NCI-H2227 treated with DMSO at 0.1 percent for 48 hours (cell line): ENCODE data around the gene SMPDL3B.
"Not testable (repeated sequence)": the region's sequence is repeated elsewhere in the genome, so short reads cannot be mapped to it uniquely, and the experiment has no call there.

Experiments used
- DNase-seq: peaks from one replicate; lab custom pipeline; 2025; lab: John Stamatoyannopoulos, UW

Gene SMPDL3B

DNA sequence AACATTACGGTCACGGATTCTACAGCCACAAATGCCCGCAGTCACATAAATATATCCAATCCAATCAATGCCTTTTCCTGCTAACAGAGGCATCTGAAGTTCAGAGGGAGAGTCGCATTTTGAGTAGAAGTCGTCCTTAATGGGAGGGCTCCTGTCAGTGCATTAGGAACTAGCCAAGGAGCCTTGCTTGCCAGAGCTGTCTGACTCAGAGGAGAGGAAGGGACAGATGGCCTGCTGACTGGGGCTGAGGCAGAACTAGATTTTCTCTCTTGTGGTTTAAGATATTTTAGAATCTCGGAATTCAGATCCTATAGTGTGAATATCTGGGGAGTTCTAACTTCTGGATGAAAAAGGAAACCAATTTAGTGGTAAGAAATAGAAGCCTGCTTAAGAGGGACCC, 35.6 kb downstream of the SMPDL3B start:
- DNase-seq, result no peak

DNA sequence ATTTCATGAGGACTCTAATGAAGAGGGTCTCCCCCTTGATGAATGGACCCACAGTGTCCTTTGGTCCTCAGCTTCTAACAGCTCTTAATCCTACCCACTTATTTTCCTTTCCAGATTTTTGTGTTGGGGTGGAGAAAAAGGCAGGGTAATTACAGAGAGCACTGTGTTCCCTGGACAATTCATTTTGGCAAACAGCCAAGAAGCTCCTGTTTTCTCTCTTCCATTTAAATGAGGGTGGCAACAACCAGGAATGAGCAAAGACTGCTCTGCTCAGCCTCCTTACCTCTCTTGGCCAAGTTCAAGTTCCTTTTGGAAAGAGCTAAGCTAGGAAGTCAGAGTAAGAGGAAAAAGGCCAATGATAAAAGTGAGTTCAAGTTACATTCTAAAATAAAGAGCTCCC, 36.9 kb downstream of the SMPDL3B start:
- peak; percentile 98 for DNase-seq

DNA sequence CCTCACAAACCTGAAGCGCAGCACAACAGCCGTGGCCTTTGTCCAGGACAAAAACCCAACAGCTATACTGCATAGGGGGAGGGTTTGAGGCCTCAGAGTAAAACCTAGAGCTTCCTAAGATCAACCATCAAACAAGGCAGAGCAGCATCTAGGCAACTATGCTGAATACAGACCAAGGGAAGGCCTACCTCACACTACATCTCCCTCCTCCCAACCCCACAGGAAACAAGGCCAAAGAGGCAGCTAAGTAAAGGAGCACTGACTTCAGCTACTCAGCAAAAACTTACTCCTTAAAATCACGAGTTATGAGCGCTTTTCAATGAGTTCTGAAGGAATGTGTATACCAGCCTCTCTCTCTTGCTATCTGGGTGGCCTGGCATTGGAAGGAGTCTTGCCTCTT, 37.3 kb downstream of the SMPDL3B start:
- no peak for DNase-seq

DNA sequence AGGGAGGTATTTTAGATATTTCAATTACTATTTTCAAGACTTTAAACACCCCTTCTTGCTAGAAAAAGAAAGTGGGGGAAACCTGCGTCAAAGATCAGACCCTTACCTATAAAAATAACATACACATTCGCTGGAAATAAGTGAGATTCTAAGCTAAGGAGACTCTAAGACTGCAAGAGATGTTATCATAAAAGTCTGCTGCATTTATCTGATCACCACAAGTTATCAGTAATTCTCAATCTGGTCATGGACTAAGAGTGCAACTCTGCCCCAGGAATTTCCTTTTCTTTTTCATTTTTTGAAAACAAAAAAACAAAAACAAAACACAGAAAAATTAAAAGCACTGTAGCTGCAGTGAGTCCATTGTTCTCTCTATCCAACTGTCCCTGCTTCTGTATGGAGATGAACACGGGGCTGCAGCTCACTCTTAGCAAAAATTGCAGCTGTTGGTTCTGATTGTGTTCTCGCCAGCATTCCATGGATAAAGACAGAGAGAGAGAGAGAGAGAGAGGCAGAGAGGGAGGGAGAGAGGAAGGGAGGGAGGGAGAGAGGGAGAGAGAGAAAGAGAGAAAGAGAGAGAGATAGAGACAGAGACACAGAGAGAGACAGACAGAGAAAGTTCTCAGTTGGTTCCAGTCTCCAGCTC, 39.1 kb downstream of the SMPDL3B start:
- no peak for DNase-seq

DNA sequence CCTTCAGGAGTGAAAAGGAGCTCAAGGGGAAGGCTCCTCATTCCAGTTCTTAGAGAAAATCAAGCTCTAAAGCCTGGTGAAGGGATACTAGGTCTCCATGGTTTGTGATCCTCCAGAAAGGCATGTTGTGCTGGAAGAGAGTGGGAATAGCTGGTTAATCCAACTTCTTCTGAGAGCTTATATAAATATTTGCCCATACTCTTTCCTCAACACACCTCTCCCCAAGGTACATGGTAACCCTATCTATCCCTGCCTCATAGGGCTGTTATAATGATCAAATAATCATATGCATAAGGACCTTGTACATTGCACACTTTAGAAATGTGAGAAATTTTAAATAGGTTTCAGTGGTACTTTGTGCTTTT, 39.6 kb downstream of the SMPDL3B start:
- no peak for DNase-seq

DNA sequence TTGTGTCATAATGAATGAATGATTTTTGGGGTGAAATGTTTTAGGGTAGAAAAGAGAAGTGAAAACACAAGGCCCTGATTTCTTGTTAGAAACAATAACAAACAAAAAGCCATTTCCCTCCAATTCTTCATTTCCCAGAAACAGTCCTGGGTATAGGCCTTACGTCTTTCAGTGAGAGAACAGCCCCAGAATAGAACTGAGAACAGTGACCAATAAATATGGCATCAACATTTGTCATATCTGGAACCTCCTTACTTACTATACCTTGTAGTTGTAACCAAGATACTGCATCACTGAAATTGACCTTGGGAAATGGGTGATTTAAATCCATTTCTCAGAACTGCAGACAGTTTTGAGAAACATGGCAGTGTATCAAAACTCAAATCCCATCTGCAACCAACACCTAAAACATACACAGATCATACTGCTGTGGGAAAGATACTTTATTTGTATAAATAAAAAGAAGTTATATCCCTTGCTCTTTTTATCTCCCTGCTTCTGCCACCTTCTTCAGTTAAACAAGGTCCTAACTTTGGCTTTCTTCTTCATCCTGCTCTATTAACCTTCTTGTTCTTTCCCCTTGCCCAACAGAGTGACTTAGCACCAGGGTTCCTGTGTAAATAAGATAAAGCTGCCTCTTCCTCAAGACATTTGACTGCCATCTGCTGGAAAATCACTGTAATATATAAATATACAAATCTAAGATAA, 44.5 kb downstream of the SMPDL3B start:
- peak; percentile 56 for DNase-seq

DNA sequence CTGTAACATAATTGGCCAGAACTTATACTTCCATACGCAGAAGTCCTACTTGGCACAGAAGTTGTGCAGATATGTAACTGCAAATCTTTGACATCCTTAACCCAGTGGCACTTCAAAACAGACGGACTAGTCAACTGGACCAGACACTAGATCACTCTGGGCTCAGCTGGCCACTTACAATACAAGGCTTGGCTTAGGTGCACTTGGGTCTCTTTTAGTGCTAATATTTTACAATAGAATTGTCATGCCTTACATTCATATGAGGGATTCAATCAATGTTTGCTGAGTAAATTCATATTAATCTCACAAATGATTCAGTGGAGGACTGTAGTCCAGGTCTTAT, 45.0 kb downstream of the SMPDL3B start:
- no peak for DNase-seq

DNA sequence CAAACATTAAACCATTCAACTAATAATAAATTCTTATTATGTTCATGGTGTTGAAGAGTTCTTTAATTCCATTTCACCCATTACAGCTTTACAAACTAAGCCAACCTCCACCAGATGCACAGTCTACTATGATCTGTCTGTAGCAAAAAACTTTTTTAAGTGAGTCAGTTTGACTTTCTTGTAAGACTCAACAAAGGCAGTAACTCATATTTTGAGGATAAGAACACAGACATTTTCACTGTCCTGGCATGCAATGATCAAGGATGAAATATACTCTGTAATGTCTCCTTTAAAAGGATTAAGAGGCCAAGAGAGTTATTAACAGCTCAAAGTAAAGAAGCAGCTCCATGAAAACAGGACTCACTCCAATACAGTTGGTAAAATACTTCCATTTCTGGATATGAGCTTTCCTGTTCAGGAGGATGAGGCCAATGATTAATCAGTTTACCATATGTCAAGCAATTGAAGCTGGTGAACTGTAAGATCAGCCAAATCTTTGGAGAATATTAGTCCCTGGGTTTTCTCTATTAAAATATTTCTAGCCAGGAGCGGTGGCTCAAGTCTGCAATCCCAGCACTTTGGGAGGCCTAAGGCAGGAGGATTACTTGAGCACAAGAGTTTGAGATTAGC, 45.5 kb downstream of the SMPDL3B start:
- DNase-seq, result no peak

DNA sequence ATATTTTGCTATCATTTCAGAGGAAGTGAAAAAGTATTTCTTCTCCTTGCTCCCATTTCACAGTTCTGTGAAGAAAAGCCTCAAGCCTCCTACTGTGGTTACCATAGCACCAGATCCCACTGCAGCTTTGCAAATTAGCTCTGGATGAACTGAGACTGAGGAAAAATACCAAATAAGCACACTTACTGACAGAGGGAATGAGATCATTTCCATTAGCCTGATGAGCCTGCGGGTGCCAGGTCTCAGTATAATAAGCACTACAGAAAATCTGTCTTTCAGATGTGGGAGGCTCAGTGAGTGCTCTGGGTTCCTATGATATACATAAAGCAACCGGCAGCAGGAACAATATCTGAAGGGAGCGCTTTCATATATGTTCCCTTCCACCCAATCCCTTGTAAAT, 46.3 kb downstream of the SMPDL3B start:
- DNase-seq, result no peak

DNA sequence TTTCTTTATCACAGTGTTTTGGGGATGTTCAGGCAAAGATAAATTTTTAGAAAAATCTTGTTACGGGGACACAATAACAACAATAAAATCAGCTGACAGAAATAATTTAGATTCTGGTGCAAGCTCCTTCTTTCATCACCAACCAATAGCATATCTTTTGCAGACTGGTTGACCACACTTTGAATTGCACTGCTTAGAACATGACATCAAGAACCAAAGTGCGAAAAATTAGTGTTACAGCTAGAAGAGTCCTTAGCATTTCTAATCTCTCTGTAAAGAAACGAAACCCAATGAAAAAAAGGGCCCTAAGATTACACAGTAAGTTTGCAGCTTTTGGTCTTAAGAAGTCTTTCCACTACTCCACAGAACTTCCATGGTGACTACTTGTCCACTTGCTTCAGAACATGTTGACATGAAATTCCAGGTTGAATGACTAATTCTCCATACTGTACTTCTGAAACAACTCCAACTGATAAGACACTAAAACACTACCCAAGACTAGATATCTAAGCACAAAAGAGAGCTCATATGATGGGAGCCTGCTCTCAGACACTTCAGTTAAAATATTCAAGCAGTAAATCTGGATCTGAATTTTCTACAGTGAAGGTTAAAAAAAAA, 56.2 kb downstream of the SMPDL3B start:
- no peak for DNase-seq

DNA sequence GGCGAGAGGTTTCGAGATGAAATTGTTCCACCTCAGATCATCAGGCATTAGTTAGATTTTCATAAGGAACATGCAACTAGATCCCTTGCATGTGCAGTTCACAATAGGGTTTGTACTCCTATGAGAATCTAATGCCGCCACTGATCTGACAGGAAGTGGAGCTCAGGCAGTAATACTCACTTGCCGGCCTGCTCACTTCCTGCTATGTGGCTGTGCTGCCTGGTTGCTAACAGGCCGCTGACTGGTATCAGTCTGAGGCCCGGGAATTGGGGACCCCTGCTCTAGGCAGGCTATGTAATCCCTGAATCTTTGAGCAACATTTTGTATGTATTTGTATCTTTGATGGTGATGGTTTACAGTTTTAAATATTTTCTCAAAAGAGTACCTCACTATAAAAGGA, 57.5 kb downstream of the SMPDL3B start:
- DNase-seq, result no peak

DNA sequence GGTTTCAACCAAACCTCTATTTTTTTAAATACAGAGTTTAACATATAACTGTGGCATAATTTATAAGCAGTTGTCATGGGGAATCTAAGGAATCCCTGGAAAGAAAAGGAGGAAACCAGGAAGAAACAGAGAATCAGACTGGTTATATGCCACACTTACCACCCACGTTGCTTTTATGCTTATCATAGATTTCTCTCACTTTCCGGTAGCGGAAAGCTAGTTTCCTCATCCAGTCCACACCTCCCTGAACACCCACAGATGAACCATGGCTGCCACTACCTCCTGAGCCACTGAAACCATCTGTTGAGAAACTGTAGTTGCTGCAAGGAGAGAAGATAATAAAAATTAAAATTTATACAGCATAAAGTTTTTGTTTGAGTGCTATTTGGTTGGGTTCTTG, 58.4 kb downstream of the SMPDL3B start:
- no peak for DNase-seq

DNA sequence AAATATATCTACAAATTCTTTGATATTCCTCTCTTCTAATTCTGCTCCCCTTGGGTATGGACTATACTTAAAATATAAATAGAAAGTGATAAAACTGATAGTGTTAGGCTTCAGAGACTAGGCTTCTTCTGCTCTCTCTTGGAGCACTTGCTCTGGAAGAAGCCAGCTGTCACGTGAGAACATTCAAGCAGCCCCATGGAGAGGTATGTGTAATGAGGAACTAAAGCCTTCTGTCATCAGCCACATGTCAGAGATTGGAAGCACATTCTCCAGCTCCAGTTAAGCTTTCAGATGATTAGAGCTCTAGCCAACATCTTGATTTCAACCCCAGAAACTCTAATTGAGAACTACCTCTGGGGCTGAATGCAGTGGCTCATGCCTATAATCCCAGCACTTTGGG, 59.3 kb downstream of the SMPDL3B start:
- no peak for DNase-seq

DNA sequence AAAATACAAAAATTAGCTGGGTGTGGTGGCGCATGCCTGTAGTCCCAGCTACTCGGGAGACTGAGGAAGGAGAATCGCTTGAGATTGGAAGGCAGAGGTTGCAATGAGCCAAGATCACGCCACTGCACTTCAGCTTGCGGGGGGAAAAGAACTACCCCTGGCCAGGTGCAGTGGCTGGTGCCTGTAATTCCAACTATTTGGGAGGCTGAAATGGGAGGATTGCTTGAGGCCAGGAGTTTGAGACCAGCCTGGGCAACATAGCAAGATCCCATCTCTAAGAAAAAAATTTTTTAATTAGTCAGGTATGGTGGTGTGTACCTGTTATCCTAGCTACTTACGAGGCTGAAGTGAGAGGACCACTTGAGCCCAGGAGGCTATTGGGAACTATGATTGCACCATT, 59.7 kb downstream of the SMPDL3B start:
- DNase-seq, result not testable (repeated sequence)

DNA sequence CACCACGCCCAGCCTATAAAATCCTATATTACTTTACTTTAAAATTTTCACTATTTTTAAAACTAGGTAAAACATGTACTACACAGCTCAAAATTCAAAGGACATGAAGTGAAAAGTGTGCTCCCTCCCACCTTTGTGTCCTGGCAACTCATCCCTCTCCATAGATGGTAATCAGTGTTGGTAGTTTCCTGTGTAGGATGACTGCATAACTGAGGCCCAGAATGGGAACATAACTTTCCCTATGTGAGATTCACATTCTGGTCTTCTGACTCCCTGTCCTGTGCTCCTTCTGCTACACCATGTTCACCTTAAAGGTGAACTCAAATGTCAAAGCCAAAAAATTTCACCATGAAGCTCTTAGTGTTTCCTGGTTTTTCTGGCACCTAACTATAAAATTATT, 64.3 kb downstream of the SMPDL3B start:
- DNase-seq, result no peak

DNA sequence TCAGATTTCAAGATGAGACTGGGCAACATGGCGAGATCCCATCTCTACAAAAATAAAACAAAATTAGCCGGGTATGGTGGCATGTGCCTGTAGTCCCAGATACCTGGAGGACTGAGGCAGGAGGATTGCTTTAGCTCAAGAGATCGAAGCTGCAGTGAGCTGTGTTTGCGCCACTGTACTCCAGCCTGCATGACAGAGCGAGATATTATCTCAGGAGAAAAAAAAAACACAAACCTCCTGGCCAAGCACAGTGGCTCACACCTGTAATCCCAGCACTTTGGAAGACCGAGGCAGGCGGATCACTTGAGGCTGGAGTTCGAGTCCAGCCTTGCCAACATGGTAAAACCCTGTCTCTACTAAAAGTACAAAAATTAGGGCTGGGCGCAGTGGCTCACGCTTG, 67.8 kb downstream of the SMPDL3B start:
- no peak for DNase-seq

DNA sequence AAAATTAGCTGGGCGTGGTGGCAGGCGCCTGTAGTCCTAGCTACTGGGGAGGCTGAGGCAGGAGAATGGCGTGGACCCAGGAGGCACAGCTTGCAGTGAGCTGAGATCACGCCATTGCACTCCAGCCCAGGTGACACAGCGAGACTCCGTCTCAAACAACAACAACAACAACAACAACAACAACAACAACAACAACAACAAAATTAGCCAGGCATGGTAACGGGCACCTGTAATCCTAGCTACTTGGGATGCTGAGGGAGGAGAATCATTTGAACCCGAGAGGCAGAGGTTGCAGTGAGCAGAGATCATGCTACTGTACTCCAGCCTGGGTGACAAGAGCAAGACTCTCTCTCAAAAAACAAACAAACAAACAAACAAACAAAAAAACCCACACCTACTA, 68.3 kb downstream of the SMPDL3B start:
- DNase-seq, result not testable (repeated sequence)
